ENCODE measurements around the gene FNDC11. TPM values are rescaled to one million over a fixed set of nuclear protein-coding genes. Genes with fewer than 3 reads are reported as not detected.

Gene FNDC11
- total and polyA plus RNA-seq, 2 of the 13 experiments (the other 11 are each of a cell fraction or from before 2014, with no cell fraction given), result 0.07 TPM; not detected in 1

- TF ChIP-seq, protein P1, sequence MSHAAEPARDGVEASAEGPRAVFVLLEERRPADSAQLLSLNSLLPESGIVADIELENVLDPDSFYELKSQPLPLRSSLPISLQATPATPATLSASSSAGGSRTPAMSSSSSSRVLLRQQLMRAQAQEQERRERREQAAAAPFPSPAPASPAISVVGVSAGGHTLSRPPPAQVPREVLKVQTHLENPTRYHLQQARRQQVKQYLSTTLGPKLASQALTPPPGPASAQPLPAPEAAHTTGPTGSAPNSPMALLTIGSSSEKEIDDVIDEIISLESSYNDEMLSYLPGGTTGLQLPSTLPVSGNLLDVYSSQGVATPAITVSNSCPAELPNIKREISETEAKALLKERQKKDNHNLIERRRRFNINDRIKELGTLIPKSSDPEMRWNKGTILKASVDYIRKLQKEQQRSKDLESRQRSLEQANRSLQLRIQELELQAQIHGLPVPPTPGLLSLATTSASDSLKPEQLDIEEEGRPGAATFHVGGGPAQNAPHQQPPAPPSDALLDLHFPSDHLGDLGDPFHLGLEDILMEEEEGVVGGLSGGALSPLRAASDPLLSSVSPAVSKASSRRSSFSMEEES (CRISPR knock-in tag; IDR thresholded peaks at IDR 0.05), result peak; percentile 48
- TF ChIP-seq SNRNP70 (IDR thresholded peaks at IDR 0.05; ENCODE audit: low read depth, low read length), result no peak
- no peak for TF ChIP-seq NCOA5 (CRISPR knock-in tag; IDR thresholded peaks at IDR 0.05)
- peak; percentile 90 for TF ChIP-seq HOXA3 (CRISPR knock-in tag; IDR thresholded peaks at IDR 0.05)
- peak; percentile 74; the same call in 1 of the 2 replicates for TF ChIP-seq ZSCAN31 (CRISPR knock-in tag; IDR thresholded peaks at IDR 0.05; ENCODE audit: low read depth)
- TF ChIP-seq CHCHD3 (CRISPR knock-in tag; IDR thresholded peaks at IDR 0.05), result peak; percentile 89; the same call in 1 of the 2 replicates
- peak; percentile 77; the same call in 1 of the 2 replicates for TF ChIP-seq SRY (CRISPR knock-in tag; IDR thresholded peaks at IDR 0.05)
- TF ChIP-seq RXRA (CRISPR knock-in tag; IDR thresholded peaks at IDR 0.05), result peak; percentile 93
- peak; percentile 96 for TF ChIP-seq ZBTB7B (CRISPR knock-in tag; IDR thresholded peaks at IDR 0.05)
- no peak for TF ChIP-seq ZFAT (CRISPR knock-in tag; conservative IDR thresholded peaks at IDR 0.05)
- peak; percentile 84; the same call in 1 of the 2 replicates for TF ChIP-seq MIER3 (CRISPR knock-in tag; IDR thresholded peaks at IDR 0.05; ENCODE audit: borderline replicate concordance)
- TF ChIP-seq ZNF546 (CRISPR knock-in tag; conservative IDR thresholded peaks at IDR 0.05), result no peak; the same call in 1 of the 2 replicates
- TF ChIP-seq, protein P2, sequence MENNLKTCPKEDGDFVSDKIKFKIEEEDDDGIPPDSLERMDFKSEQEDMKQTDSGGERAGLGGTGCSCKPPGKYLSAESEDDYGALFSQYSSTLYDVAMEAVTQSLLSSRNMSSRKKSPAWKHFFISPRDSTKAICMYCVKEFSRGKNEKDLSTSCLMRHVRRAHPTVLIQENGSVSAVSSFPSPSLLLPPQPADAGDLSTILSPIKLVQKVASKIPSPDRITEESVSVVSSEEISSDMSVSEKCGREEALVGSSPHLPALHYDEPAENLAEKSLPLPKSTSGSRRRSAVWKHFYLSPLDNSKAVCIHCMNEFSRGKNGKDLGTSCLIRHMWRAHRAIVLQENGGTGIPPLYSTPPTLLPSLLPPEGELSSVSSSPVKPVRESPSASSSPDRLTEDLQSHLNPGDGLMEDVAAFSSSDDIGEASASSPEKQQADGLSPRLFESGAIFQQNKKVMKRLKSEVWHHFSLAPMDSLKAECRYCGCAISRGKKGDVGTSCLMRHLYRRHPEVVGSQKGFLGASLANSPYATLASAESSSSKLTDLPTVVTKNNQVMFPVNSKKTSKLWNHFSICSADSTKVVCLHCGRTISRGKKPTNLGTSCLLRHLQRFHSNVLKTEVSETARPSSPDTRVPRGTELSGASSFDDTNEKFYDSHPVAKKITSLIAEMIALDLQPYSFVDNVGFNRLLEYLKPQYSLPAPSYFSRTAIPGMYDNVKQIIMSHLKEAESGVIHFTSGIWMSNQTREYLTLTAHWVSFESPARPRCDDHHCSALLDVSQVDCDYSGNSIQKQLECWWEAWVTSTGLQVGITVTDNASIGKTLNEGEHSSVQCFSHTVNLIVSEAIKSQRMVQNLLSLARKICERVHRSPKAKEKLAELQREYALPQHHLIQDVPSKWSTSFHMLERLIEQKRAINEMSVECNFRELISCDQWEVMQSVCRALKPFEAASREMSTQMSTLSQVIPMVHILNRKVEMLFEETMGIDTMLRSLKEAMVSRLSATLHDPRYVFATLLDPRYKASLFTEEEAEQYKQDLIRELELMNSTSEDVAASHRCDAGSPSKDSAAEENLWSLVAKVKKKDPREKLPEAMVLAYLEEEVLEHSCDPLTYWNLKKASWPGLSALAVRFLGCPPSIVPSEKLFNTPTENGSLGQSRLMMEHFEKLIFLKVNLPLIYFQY (CRISPR knock-in tag; IDR thresholded peaks at IDR 0.05; ENCODE audit: borderline replicate concordance), result peak; percentile 88
- TF ChIP-seq GABPA (IDR thresholded peaks at IDR 0.05; ENCODE audit: low read depth, low read length), result no peak
- peak; percentile 82 for TF ChIP-seq GABPA (CRISPR knock-in tag; IDR thresholded peaks at IDR 0.05; ENCODE audit: low read depth)
- no peak for TF ChIP-seq ELF4 (CRISPR knock-in tag; IDR thresholded peaks at IDR 0.05; ENCODE audit: borderline replicate concordance)
- TF ChIP-seq, protein P3, sequence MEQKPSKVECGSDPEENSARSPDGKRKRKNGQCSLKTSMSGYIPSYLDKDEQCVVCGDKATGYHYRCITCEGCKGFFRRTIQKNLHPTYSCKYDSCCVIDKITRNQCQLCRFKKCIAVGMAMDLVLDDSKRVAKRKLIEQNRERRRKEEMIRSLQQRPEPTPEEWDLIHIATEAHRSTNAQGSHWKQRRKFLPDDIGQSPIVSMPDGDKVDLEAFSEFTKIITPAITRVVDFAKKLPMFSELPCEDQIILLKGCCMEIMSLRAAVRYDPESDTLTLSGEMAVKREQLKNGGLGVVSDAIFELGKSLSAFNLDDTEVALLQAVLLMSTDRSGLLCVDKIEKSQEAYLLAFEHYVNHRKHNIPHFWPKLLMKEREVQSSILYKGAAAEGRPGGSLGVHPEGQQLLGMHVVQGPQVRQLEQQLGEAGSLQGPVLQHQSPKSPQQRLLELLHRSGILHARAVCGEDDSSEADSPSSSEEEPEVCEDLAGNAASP (CRISPR knock-in tag; IDR thresholded peaks at IDR 0.05; ENCODE audit: borderline replicate concordance), result peak; percentile 82
- no peak for TF ChIP-seq ZNF678 (CRISPR knock-in tag; IDR thresholded peaks at IDR 0.05)
- TF ChIP-seq CBX1 (IDR thresholded peaks at IDR 0.05; ENCODE audit: low read depth), result peak; percentile 74
- TF ChIP-seq KMT2A (CRISPR knock-in tag; IDR thresholded peaks at IDR 0.05), result peak; percentile 62
- TF ChIP-seq, protein P4, sequence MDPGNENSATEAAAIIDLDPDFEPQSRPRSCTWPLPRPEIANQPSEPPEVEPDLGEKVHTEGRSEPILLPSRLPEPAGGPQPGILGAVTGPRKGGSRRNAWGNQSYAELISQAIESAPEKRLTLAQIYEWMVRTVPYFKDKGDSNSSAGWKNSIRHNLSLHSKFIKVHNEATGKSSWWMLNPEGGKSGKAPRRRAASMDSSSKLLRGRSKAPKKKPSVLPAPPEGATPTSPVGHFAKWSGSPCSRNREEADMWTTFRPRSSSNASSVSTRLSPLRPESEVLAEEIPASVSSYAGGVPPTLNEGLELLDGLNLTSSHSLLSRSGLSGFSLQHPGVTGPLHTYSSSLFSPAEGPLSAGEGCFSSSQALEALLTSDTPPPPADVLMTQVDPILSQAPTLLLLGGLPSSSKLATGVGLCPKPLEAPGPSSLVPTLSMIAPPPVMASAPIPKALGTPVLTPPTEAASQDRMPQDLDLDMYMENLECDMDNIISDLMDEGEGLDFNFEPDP (CRISPR knock-in tag; conservative IDR thresholded peaks at IDR 0.05), result no peak
- peak; percentile 56; the same call in 1 of the 2 replicates for TF ChIP-seq CREBL2 (CRISPR knock-in tag; IDR thresholded peaks at IDR 0.05; ENCODE audit: borderline replicate concordance)
- no peak for TF ChIP-seq HMG20A (CRISPR knock-in tag; IDR thresholded peaks at IDR 0.05; ENCODE audit: borderline replicate concordance)
Observed at GRCh38 chr20:63537525-63538203, 16.3 kb upstream of the FNDC11 start (continued).

Measured in HepG2 (cell line).